HG02943 (cell line): Measurements from ENCODE around the gene ILF2.
A peak's percentile ranks its signal among the peaks of the same experiment; 100 is the strongest.
"Not testable (repeated sequence)": the region's sequence is repeated elsewhere in the genome, so short reads cannot be mapped to it uniquely, and the experiment has no call there.

Experiments
- ATAC-seq: cut with Tn5 transposase; IDR thresholded peaks from one replicate; pipeline ENCODE4 v1.9.1; 2021; ENCODE audit warnings: mild to moderate bottlenecking, low read depth, moderate library complexity; ENCODE audit not compliant: unreplicated experiment

ILF2 gene

DNA sequence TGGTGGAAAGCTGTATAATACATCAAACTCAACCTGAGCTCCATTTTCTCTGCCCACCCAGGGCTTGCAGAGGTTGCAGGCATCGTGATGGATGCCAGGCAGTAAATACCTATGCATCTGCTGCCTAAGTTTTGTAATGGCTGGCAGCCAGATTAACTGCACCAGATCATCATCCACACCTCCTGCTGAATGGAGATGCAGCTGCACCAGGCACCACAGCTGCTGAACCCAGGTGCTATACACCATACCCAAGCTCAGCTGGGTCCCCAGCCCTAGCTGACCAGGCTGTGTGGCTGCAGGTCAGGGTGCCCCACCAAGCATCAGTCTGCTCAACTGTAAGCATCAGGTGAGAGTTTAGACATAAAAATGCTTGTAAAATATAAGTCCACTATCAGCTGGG, 19.0 kb downstream of the ILF2 start:
- ATAC-seq: no peak

DNA sequence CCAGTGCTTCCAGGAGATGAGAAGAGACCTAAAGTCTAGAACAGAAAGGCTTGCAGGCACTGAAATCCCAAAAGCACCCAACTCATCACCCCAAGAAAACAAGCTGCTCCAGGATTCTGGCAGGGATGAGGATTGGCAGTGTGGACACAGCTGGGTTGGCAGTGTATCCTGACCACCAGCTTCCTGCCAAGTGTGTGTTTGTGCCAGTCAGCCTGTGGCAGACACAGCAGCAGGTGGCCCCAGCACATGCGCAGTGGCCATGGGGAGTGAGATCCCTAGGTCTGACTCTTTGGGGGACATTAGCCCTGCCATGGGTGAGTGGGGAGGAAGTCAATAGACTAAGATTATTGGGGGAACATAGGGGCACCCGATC, 20.9 kb downstream of the ILF2 start:
- ATAC-seq: no peak

DNA sequence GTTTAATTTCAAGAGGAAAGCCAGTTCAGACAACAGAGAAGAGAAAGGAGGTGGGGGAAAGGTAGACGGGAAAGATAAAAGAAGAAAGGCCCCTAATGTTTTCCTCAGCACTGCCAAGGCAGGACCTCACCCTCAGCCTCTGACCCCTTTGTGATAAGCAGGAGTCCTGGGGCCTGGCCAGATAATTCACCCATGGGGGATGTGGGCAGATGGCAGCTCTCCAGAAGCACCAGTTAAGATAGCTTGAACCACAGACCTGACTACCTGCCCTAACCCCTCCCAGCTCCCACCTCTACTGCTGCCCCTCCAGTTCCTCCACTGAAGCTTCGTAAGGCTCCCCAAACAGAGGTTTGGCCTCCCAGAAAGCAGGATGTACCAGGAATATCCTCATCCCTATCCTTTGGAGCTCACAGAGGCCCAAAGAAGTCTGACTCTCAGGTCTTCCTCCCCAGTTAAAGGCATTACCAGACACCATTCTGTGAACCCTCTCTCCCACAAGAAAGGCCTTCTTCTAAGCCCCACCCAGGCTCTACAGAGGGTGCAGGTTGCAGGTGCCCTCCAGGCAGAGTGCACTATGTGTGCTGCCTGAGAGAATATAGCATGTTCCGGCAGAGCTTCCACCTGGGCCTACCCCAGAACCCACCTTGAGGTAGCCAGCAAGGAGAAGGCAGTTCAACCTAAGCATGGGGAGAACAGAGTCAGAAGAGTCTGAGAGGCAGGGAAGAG, 21.5 kb downstream of the ILF2 start:
- ATAC-seq: no peak

DNA sequence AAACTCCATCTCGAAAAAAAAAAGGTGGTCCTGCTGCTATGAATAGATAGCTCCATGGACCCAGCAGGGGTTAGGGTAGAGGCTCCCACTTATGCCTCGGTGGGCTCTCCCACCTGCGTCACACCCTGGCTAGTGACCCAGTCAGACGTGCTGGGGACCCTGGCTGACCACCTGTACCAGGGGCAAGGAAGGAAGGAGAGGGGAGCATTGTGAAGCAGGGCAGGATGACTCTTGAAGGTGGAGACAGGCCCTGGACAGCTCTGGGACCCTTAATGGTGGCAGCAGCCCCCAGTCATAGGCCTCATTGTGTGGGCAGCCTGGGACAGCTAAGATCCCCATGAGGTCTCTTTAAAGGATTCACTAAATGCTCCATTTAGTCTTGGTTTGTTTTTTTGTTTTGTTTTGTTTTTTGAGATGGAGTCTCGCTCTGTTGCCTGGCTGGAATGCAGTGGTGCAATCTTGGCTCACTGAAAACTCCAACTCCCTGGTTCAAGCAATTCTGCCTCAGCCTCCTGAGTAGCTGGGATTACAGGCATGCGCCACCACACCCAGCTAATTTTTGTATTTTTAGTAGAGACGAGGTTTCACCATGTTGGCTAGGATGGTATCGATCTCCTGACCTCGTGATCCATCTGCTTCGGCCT, 22.7 kb downstream of the ILF2 start:
- ATAC-seq: no peak

DNA sequence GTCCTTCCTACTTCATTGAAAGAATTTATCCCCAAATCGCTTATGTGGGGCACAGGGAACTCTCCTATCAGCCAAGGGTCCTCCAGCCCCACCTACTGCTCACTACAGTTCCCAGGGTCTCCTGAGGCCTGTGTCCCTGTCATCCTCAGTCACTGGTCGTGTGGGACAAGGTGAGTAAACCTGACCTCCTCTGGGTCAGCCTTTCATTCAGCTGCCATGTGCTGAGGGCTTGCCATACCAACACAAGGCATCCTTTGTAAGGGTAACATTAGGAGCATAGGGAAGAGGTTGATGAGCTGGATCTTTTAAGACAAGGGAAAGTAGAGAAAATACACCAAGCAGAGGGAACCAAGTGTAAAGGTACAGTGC, 23.5 kb downstream of the ILF2 start:
- no peak for ATAC-seq

DNA sequence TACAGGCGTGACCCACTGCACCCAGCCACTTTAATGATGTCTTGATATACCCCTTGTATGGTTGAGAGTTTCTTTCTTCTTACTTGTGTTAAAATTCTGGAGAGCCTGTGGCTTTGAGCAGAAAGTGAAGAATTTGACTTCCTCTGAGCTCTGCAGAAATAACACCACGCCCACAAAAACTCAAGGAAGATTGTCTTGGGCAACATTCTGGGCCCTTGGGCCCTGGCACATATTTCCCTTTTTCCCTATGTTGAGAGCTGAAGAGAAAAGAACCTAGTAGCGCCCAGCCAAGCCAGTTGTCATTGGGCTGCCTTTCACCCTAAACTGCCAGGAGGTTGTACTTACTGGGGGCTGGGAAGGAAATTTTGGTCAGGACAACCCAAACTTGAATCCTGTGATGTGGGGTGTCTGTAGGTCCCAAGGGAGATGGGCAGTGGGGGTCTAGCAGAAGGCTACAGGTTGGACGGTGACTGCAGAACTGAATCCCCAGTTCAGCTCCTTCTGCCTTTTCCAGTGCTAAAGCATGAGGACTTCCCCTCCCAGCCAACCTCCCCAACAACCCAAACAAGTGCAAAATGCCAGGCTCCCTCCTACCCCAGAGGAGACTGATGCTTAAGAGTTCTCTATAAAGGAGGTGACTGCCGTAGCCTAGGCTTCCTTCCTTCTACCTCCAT, 24.0 kb downstream of the ILF2 start:
- ATAC-seq: no peak

DNA sequence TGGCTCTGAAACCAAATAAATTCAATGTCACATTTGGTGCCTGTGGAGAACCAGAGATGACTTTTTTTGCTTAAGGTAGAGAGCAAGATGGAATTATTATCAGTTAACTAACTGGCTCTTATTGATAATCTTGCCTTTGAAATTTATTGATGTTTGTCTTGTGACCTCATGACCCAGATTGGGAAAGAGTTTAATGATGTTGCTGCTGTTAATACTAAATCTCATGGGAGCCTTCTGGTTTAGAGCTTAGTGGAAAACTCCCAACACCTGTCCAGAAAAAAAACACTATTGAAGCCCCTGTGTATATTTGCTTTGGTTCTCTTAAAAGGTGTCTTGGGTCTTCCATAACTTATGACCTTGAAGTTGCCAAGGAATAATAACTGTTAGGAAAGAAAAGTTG, 27.0 kb downstream of the ILF2 start:
- no peak for ATAC-seq

DNA sequence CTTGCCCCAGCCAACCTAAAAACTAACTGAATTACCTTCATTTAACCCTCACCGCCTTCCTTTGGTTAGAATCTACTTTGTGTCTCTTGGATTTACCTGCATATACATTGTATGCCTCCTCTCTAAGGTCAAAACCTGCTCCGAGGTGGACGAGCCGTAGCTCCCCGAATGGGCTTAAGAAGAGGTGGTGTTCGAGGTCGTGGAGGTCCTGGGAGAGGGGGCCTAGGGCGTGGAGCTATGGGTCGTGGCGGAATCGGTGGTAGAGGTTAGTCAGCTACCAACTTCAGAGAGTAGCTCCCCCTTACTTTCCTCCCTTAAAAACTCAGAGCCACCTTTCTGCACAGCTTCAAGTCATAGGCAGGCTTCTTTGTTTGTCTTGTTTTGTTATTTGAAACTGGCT, 27.7 kb downstream of the ILF2 start:
- no peak for ATAC-seq

DNA sequence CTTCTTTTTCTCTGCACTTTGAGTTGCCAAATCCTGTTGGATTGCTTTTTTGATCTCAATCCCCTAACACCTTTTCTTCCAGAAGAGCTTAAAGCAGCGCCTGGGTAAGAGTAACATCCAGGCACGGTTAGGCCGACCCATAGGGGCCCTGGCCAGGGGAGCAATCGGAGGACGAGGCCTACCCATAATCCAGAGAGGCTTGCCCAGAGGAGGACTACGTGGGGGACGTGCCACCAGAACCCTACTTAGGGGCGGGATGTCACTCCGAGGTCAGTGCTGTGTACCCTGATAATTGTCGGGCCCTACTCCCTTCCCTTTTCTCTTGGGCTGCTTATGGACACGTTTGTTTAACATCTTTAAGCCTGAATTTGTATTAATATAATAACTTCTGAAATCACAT, 28.6 kb downstream of the ILF2 start:
- no peak for ATAC-seq

DNA sequence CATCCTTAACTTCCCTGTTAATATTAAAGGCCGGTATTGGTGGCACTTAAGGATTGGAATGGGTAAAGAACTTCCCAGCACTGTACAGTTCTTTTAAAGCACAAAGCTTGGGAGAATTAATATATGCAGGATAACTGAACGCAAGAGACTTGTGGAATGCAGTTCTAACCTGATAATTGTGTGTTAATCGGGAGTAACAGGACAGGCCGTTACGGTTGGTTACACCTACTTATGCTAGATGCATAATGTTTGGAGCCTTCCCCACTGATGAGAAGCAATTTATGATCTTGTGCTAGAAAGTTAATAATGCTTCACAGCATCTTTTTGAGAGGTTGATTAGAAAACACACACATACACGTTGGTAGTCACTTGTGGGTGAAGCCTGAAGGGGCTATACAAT, 29.9 kb downstream of the ILF2 start:
- no peak for ATAC-seq

DNA sequence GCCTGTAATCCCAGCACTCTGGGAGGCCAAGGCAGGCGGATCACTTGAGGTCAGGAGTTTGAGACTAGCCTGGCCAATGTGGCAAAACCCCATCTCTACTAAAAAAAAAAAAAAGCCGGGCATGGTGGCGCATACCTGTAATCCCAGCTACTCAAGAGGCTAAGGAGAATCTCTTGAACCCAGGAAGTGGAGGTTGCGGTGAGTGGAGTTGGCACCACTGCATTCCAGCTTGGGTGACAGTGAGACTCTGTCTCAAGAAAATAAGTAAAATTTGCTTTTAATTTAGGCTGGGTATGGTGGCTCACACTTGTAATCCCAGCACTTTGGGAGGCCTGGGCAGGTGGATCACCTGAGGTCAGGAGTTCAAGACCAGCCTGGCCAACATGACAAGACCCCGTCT, 30.6 kb downstream of the ILF2 start:
- ATAC-seq: not testable (repeated sequence)

DNA sequence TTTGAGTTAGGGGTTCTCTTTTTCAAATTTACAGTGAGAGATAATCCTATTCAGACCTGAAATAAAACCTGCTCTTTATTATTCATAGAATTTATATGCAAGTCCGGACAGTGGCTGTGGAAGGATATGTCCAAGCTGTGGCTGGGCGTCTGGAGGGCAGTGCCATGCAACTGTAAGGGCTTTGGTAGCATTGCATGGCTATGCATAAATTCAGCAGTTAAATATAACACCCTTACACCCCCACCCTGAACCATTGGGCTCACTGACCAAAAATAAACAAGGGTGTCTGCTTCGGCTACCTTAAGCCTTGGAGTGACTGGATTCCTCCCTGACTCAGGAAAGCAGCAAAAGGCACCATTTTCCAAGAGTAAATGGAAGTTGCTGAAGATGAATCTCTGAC, 31.5 kb downstream of the ILF2 start:
- no peak for ATAC-seq

DNA sequence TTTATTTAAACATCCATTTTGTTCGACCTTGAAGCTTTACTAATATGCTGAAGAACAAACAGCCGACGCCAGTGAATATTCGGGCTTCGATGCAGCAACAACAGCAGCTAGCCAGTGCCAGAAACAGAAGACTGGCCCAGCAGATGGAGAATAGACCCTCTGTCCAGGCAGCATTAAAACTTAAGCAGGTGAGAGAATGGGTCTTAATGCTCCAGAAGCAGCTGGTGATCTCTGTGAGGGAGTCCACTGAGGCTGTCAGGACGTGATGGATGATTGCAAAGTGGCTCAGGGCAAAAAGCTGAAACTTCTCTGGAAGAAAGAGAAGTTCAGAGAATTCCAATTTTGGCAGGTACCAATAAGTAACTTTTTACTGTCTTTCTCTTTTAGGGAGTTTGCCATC, 32.5 kb downstream of the ILF2 start:
- no peak for ATAC-seq

DNA sequence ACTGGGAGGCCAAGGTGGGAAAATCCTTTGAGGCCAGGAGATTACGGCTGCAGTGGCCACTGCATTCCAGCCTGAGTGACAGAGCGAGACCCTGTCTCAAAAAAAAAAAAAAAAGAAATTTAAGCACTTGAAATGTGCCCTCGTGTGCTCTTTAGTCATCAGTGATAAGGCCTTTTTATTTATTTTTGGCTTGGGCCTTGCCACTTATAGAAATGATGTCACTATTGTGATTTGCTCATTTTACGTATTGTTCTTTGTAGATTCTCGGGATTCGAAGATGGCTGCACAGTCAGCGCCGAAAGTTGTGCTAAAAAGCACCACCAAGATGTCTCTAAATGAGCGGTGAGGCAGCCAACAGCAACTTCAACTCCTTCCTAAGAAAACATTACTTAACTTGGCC, 34.5 kb downstream of the ILF2 start:
- ATAC-seq: no peak

DNA sequence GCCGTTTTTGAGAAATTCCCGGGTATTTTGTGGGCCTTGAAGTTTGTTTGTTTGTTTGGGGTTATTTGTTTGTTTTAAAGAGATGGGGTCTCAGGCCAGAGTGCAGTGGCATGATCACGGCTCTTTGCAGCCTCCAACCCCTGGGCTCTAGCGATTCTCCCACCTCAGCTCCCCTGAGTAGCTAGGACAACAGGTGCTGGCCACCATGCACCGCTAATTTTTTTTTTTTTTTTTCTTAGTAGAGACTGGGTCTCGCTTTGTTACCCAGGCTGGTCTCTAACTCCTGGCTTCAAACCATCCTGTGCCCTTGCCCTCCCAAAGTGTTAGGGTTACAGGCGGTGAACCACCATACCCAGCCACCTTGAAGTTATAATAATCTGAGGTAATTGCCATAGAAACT, 34.9 kb downstream of the ILF2 start:
- no peak for ATAC-seq

DNA sequence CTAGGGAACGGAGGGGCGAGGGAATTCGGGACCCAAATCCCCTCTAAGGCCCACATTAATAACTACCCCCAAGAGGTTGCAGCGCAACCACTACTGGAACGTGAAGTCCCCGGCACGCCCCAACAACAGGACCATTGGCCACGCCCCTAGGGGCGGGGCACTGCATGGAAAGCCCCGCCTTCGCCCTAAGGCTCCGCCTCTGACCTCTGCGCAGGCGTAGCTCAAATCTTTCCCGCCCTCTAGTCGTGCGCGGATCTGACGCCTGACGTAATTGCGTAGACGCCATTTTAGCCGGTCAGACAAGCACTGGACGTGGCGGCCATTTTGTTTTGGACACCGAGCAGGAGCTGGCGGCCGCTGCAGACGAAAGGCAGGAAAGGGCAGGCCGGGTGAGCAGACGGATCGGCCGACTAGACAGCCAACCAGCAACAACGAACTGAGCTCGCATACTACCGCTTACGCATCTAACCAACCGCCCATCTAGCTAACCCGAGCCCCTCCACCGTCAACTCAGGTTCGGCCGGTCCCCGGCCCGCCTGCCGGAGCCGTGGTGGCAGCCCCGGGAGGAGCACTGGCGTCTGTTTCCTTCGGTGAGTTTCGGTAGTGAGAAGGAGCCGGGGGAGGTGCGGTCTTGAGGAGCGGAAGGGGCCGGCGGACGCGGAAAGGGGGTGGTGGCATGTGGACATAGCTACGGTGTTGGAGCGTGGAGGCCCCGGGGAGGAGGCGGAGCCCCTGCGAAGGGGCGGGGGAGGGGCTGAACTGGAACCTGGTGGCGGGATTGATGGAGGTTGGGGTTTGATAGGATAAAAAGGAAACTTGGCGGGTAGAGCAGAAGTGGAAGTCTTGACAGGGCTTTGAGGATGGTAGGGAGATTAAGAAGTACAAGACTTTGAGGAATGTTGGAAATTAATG, 36.8 kb downstream of the ILF2 start, which contains the start of gene CHTOP:
Gene CHTOP, plus strand, starts transcription at position 313 of the 912 bp plus-strand sequence. CDS start 2,523 bp downstream, outside the sequence.
- peak; percentile 78 for ATAC-seq

DNA sequence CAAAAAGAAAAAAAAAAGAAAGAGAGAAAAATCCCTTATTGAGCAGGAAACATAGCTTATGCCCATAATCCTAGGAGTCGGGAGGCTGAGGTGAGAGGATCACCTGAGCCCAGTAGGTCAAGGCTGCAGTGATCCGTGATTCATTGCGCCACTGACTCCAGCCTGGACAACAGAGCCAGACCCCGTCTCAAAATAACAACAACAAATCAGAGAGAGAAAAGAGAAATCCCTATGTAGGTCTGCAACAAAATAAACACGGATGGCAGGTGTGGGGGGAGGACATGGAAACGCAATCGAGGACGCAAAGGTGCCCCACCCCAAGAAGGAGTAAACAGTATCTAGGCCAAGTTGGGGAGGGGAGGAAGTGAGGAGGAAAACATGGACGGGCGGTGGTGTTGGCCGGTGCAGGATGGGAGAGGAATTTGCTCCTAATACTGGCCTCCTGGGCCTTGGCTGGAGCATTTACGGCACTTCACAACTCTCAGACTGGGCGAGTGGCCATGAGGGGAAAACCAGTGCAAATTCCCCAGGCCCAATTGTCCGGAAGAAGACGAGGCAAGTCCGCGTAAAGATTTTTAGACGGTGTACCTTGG, 37.5 kb downstream of the ILF2 start:
- ATAC-seq: no peak

DNA sequence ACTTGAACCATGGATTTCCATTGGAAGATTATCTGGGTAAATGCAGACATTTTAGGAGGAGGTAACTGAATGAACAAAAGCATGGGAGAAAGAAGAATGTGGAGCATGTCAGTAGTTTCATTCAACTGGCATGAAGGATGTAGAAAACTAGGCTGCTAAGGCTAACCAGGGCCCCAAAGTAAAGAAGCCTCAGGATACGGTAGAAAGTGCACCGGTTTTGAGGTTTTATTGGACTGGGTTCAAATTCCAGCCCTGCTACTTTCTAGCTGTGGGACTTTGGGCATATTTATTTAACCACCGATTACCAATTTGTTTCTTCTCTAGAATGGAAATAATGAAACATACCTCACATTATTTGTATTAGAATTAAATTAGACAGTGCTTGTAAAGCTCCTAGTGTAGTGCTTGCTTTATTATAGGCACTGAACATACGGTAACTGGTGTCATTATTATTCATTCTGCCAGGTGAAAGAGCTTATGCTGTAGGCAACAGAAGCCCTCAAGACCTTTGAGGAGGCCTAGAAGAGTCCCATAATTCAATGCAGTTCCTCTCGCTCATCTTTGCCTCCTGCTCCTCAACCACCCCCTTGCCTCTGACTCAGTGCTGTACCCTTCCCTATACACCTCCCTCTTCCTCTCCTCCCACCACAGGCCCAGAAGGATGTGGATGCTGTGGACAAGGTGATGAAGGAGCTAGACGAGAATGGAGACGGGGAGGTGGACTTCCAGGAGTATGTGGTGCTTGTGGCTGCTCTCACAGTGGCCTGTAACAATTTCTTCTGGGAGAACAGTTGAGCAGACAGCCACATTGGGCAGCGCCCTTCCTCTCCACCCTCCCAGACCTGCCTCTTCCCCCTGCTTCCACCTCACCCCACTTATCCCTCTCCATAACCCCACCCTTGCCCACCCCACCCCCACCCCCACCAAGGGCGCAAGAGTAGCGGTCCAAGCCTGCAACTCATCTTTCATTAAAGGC, 39.5 kb downstream of the ILF2 start:
- no peak for ATAC-seq

DNA sequence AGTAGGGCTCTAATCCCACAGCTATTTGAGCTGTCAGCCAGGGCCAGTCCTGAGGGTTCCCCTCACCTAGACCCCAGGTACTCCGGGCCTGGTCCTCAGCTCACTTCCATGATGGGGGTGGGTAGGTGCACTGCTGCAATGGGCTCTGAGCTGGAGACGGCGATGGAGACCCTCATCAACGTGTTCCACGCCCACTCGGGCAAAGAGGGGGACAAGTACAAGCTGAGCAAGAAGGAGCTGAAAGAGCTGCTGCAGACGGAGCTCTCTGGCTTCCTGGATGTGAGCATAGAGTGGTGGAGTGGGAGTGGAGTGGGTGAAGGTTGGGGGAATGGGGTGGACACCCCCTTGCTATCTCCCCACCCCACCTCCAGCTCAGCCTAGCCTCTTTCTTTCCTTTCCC, 40.4 kb downstream of the ILF2 start:
- ATAC-seq: no peak
